Activated gamma-delta T cell treated with Interleukin-2 at 50 U/mL for 16 hours (primary cell): Measurements from ENCODE around the gene PRKCZ.

ENCODE experiments used
- DNase-seq: peaks from one replicate; pipeline ENCODE4 v3.0.0-alpha.2; 2020

The PRKCZ gene

DNA sequence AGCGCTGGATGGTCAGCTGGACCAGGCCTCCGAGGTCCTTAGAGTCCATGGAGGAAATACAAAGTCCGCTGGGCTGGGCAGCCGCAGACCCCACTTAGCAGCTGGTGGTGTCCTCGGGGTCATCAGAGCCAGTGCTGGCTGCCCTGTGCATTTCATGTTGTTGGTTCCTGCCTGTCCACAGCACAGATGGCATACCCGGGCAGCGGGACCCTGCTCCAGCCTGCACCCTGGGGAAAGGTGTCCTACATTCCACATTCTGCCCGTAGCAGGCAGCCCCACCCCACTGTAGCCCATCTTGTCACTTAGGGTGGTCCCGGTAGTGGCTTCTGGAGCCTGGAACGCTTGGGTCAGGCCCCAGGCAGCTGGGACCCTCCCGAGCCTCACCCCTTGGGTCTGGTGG is 19.8 kb downstream of the PRKCZ start:
- no peak for DNase-seq

DNA sequence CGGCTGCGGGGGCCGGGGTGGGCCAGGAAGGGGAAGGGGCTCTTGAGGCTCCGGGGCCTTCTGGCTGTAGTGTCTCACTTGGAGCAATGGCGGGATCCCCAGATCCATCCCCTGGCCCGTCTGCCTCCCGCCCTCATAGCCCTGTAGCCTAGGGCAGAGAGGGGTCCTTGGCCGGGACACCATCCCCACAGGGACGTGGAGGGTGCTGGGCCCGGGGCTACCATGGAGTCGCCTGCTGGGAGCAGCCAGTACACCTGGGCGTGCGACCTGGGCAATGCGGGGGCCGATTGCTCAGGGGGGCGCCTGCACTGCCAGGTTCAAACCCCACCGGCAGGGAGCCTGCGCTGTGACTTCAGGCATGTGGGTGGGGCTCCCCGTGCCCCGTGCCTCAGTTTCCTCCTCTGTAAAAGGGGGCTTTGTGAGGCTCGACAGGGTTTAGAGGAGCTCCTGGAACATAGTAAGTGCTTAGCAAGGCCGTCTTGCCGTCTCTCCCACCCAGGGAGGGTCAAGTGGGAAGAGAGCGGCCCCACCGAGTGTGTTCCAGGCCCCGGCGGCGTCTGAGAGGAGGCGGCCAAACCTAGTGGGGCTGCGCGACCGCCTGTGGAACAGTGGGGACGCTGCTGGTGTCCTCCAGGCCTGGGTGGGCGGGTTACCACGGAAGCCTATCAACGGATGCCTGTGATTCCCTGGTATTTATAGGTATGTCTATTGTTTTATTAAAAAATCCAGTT is 20.8 kb downstream of the PRKCZ start:
- no peak for DNase-seq

DNA sequence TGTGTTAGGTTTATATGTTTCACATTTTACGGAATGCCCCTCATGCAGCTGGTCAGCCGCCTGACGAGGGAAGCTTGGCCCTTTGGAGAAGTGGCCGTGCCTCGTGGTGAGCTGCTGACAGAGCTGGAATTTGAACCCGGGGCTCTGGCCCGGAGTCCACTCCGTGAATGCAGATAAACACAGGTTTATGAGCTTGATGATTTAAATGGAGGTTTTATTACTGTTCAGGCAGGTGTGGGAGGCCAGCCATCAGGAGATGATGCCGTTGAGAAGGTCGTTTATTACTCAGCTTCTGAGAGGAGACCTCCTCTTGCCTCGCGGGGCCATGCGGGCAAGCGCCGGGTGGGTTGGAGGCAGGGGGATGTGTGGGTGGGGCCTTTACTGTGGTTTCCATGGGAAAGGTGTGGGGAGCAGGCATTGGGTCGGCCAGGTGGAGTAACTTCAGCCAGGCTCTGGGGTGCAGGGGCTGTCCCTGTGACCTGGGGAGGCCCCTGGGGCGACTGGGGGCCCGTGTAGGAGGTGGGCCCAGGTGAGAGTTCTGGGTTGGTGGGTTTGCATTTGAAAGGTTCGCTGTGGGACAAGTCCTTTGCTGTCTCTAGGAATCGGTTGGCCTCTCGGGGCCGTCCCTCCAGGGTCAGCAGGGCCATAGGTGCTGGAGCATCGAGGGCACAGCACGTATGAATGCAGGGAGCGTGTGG is 22.0 kb downstream of the PRKCZ start:
- DNase-seq: no peak

DNA sequence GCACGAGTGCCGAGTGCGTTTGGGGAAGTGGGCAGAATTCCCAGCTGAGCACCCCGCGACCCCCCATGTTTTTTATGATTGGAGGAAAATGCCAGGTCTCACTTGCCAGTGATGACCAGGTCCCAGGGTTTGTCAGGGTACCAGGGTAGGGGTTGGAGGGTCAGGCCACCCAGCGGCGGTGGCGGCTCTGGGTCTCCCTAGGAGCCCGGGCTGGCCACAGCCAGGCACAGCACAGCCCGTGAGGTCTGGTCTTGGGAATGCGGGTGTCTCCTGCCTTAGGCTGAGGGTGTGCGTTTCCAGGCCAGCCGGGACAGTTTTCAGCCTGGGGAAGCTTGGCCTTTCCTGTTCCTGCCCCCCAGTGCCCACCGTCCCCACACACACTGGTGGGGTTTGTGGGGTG is 22.7 kb downstream of the PRKCZ start:
- DNase-seq: no peak

DNA sequence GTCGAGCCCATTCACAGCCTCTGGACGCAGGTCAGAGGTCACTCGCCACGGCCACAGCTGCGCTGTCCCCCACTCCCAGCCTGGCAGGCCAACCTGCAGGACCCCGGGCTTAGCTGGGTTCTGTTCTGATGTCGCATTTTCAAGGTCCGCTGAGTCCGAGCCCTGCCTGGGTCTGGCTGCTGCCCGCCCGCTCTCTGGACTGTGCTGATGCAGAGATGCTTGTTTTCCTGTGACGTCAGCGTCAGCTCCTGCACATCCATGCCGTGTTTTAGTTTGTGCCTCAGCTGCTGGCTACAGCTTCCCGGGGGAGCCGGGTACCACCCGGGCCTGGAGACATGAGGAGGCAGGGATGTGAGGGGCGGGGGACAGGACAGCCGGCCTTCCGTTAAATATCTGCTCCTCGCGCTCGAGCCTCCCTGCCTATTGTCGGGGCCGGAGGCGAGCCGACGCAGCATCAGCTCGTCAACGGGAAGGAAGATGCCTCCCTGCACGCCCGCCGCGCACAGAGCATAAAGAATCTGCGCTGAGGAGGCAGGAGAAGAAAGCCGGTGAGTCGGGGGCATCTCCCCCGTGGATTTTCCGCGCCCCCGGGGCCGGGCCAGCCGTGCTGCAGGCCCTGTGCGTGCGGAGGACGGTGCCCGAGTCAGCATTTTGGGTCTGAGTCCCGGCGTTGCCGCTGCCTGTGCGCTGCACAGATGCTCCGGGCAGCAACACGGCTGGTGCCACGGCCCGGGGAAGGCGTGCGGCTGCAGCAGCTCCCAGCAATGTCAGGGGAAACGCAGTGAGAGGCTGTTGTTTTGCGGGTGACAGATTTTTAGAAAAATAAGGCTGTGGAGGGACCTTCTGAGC is 23.4 kb downstream of the PRKCZ start:
- no peak for DNase-seq

DNA sequence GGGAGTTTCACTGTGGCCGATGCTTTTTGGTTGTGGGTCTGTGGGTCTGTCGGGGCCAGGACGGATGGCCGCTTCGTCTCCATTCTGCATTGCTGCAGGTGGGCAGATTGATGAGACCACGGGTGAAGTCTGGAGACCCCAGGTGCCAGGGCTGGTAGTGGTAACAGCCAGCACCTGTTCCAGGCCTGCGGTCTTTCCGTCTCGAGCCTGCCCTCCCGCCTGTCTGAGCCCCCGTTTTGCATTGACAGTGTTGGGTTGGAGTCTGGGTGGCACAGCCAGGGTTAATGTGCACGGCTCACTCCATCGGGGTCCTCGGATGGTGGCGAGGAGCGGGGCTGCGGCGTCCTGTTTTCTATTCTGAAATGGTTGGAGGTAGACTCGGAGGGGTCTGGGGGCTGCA is 24.2 kb downstream of the PRKCZ start:
- no peak for DNase-seq

DNA sequence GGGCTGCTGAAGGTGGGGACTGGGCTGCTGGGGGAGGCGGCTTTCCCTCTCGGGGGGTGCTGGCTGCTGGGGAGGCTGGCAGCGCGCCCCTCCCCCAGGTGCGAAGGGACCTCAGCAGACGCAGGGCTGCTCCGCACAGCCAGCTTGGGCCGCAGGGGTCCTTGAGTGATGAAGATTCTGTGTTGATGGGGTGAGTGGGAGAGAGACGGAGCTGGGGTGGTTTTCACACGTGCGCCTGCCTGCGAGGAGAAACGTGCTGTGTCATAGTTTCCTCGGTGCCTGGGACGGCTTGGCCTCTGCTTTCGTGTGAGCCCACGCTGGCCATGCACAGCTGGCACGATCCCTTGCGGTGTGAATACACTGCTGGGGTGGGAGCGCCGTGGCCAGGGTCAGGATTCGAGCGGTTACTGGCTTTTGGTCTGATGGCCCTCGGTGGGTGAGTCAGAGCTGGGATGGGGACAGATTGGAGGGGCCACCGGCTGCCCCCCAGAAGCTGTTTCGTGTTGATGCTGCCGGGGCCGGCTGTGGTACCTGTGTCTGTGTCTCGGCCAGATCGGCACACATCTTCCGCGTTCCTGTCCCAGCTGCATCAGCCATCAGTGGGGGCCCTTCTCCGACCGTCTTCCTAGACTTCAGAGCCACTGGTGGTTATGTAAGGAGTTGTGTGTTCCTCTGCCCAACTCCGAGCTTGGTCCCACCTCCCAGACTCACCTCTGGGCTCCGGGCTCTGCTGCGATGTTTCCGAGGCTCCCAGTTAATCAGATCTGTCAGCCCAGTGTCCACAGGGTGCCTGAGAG is 24.9 kb downstream of the PRKCZ start:
- no peak for DNase-seq

DNA sequence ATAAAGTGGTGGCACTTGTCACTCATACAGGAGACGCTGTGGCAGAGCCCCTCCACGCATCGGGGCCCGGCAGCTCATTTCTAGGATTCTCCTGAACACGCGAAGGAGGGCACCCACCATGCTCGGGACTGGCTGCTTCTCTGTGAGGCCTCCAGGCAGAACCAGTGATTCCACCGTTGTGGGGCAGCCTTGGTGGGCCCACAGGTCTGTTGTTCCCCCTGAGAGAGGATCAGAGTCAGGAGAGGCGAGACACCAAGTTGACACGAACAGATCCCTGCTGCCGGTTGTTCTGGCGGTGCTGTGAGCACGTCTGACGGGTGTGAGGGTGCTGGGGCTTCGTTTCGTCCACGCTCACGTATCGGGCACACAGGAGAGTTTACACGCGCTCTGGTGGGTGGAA is 26.6 kb downstream of the PRKCZ start:
- no peak for DNase-seq

DNA sequence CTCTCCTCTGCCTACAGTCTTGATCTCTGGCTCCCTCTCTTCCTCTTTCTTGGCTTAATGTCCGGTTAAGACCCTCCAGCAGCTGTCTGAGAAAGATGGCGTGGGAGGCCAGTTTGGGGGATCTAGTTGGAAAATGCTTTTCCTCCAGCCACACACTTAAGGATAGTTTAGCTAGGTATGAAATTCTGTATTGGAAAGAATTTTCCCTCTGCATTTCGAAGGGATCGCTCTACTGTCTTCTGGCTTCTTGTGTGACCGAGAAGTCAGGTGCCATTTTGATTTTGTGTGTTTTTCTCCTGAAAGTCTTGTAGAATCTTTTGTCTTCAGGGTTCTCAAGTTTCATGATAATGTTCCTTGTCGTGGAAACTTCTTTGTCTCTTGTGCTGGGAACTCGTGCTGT is 28.0 kb downstream of the PRKCZ start:
- no peak for DNase-seq

DNA sequence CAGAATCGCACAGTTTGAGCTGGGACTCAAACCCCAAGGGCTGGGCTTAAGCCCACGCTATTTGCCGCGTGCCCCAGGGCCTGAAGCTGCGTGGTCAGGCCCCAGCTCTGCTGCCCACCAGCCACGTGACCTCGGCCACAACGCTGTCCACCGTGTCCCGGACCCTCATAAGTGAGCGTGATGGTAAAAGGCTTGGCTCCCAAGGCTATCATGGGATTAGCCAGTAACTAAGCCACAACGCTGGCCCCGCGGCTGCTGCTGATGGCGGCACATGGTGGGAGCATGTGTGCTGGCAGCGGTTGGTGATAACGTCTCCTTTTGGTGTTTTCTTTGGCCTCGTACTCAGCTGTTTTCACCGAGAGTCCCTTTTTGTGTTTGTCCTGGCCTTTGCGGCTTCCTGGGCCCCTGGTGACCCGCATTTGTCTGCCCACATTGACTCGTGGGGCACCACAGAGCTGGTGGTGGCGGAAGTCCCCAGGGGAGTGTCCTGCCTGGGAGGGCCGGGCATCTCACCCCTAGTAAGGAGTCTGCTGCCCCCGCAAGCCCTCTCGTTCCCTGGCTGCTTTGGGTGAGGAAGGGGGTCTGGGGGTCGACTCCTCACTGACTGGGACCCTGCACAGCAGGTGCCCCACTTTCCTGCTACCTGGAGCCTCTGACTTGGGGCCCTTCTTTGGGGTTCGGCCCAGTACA is 29.3 kb downstream of the PRKCZ start:
- DNase-seq: no peak

DNA sequence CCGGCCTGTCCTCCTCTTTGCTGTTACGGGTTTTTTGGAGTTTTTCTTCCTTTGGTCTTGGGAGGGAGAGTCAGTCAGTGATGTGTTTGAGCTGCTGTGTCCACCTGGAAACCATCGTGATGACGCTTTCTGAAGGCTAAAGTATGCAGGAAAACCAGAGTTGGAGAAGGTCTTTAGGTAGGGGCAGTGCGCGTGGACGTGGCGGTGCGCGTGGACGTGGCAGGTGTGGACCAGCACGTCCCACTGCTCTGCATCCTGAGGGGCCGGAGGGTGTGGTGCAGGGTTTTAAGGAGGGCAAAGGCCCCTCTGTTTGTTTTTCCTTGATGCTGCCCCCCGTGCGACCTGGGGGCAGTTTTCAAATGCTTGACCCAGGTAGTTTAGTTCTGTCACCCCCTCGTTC is 29.9 kb downstream of the PRKCZ start:
- DNase-seq: no peak

DNA sequence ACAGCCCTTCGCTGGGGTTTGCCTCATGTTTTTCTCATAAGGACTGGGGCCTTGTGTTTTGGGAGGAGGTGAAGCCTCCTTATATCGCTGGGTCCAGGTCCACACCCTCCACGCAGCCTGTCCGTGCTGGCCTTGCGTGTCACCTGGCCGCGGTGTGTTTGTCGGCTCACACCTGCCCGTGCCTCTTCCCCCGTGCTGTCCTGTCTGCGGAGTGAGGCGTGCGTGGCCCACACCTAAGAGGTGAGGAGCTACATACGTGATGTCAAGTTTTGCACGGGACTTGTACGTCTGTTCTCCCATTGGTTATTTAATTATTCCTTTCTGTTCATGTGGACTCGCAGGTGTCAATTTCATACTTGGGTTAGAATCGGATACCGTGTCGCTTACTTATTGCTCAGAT is 30.7 kb downstream of the PRKCZ start:
- DNase-seq: no peak

DNA sequence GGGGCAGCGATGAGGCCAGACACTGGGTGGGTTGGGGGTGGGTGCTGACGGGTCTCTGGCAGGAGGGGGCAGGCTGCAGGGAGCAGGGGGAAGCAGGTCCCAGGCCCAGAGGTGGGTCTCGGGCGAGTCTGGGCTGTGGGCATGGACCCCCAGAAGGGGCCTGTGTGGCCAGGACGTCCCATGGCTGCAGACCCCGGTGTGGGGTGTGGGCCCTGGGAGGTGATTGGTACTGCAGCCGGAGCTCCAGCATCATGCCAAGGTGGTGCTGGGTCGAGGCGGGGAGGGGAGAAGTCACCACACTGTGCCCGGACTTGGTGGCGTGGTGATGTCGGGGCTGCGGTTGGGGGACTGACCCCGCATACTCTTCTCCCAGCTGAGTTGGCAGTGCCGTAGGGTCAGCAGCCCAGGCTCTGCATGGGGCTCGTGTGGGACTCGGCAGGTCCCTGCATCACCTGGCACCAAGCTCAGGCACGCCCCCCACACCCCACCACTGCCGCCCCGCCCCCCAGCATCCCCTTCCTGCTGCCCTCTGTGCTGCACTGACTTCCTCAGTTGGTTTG is 31.2 kb downstream of the PRKCZ start:
- DNase-seq: no peak

DNA sequence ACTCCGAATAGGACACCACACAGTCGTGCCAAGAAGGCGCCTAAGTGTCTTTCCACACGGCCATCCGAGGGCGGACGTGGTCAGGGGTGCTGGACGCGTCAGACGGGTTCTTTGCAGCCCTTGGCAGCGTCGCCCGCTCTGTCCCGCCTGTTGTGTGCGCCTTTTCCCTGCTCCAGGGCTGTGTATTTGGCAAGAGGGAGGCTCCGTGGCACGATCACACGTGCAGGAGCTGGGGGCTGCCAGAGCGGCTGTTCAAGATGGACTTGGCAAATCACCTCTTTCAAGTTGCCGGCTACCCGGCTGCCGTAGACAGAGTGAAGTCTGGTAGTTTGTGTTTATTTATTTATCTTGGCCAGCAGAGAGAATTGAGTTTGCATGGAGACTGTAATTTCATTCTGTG is 31.9 kb downstream of the PRKCZ start:
- DNase-seq: no peak

DNA sequence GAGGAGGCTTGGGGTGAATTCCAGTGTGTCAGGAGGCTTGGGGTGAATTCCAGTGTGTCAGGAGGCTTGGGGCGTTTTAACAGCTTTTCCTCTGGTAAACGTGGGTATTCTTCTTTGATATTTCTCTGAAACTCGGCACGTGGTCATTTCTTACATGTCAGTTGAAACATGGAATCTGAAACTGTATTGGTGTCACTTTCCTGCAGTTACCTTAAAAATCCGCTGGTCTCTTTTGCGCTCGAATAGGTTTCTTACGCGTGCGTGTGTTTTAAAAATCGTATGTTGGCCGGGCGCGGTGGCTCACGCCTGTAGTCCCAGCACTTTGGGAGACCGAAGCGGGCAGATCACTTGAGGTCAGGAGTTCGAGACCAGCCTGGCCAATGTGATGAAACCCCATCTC is 33.5 kb downstream of the PRKCZ start:
- no peak for DNase-seq

DNA sequence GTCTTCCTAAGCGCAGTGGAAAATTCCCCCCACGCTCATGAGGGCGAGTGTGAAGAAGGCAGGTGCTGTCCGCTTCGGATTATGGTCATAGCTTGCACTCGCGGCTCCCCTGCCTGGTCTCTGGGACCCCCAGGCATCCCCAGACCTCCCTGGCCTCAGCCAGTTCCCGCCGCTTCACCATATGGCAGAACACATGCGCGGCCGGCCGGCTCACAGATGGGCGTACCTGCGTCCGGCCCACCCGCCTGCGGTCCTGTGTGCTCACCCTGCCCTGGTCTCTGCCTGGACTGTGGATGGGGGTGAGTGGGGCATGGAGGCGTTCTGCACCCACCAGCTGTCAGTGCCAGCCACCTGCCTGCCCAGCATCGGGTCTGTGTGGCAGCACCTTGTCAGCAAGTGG is 34.1 kb downstream of the PRKCZ start:
- no peak for DNase-seq

DNA sequence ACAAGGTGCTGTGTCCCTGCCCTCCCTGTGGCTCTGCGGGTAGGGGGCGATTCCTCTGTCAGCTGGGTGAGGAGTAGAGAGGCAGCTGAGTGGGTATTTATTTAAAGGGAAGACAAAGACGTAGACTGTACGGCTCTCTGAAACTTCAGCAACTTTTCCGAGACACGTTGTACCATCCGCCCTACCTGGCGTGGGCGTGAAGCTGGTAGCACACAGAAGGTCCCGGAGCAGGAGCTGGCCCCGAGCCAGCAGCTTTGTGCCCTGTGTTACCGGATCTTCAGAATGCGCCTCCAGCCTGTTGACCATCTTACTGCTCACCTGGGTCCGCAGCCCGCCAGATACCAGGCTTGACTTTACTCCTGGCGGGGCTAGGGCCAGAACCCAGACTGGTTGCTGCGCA is 34.9 kb downstream of the PRKCZ start:
- no peak for DNase-seq

DNA sequence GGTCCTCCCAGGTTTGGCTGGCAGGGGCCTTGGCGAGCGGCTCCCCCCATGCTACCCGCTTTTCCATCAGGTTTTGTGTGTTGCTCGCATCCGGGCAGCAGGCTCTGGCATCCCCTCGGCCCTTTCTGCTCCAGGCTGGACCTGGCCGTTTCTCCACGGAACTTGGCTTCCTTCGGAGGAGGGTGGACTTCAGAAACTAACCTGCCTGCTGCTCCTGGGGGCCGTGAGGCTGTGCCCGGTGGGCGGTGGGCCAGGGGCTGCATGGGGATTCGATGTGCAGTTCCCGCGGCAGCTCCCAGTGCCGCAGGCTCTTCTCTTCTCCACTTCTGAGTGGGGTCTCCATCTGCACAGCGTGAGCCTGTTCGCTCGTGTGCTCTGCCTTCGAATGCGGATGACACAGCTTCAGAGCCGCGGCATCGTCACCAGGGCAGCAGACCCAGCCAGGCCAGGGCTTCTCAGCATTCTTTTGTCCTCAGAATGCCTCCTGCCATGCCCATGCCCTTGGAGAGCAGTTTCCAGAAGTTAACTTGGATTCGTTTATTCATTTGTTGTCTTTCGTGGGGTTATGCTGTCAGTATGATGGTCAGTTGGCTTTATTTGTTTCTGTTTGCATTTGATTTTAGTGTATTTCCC is 36.4 kb downstream of the PRKCZ start:
- no peak for DNase-seq

DNA sequence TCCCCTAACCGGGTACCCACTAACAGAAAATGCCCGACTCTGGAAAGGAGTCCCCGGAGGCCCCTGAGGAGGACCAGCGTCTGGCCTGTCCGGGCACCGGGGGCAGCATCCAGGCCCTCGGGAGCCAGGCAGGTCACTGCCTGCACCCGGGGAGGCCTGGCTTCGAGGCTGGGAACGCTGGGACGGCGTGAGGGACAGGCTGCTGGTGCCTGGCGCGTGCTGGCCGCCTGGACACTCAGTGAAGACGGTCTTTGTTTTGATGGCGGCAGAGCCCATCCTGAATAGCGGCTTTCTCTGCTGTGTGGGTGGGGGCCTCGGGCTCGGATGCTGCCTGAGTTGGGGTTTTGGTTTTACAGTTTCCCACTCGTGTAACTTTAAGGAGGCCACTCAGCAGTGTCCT is 37.6 kb downstream of the PRKCZ start:
- no peak for DNase-seq

DNA sequence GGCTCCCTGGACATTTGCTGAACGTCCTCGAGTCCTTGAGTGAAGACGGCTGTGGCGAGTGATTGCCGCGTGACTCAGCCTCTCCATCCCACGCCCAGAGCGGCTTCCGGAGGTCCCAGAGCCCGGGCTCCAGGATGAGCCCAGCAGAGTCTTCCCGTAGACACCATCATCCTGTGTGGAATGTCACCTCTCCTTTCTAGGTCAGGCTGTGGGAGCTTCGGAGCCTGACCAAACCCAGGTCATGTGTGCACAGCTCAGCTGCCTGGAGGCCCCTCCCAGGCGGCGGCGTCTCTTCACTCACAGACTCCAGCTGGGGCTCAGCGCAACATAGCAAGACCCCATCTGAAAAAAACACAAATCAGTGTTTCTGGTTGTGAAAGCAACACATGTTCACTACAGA is 38.2 kb downstream of the PRKCZ start:
- DNase-seq: no peak

DNA sequence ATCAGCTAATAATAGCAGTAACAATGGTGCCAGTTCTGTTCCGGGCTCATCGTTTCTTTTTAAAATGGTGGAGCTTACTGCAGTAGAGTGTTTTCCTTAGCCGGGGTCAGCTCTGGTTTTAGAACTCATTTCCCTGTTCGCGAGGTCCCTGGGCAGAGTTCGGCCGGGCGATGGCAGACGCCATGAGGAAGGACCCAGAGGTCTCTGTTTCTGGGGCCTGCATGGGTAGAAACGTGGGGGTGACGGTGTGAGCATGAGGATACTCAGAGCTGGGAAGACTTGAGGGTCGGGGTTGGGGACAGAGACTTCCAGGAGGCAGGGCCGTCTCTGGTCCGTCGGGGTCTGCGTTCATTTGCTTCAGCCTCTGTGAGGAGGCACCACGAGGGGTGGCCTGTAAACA is 38.8 kb downstream of the PRKCZ start:
- no peak for DNase-seq
